Heart right ventricle (tissue), 16 donors: Measurements from ENCODE around the gene CAPN13. TPM values are rescaled to one million over a fixed set of nuclear protein-coding genes. Genes with fewer than 3 reads are reported as not detected.

ENCODE experiments used
- ATAC-seq, 8 donors: fragments of 200-7000 bp; cut with Tn5 transposase; one replicate each; pipeline ENCODE4 v1.9.1; 2020; ENCODE audit warnings: mild to moderate bottlenecking in 8 of 8, moderate library complexity in 8 of 8, moderate number of reproducible peaks in 1 of 8
- DNase-seq, 2 donors: peaks; one replicate each; pipeline ENCODE4 v3.0.0-alpha.2; 2020
- H3K27ac ChIP-seq, 10 donors: fragments of 200-600 bp; sonication (generic) in 2 of 10; one replicate each; pipeline versions ENCODE4 v1.5.0 to v1.8.0; 2020 to 2022; ENCODE audit warnings: mild to moderate bottlenecking in 3 of 10
- H3K27me3 ChIP-seq, 7 donors: fragments of 200-600 bp; one replicate each; pipeline ENCODE4 v1.8.0; 2021 to 2022; ENCODE audit warnings: mild to moderate bottlenecking in 2 of 7
- H3K36me3 ChIP-seq, 9 donors: fragments of 200-600 bp; sonication (generic) in 1 of 9; one replicate each; pipeline versions ENCODE4 v1.5.0 to v1.8.0; 2020 to 2022; ENCODE audit warnings: mild to moderate bottlenecking in 2 of 9
- H3K4me1 ChIP-seq, 9 donors: fragments of 200-600 bp; sonication (generic) in 1 of 9; one replicate each; pipeline versions ENCODE4 v1.5.0 to v1.8.0; 2020 to 2022; ENCODE audit warnings: mild to moderate bottlenecking in 4 of 9
- H3K4me3 ChIP-seq, 10 donors: fragments of 200-600 bp; sonication (generic) in 2 of 10; one replicate each; pipeline versions ENCODE4 v1.5.0 to v1.8.0; 2020 to 2022; ENCODE audit warnings: mild to moderate bottlenecking in 7 of 10, moderate library complexity in 2 of 10
- H3K9me3 ChIP-seq, 11 donors: fragments of 200-600 bp in 10 of 11; sonication (generic) in 2 of 11; one replicate each; pipeline versions ENCODE4 v1.5.0 to v1.8.0; 2013 to 2022; ENCODE audit warnings: mild to moderate bottlenecking in 2 of 11, control low read depth in 1 of 11, moderate library complexity in 1 of 11
- WGBS, 2 donors: extraction: QIAGEN DNeasy Blood & Tissue Kit; methylation state at CpG; one replicate each; pipeline ENCODE4 v1.1.7; 2013; ENCODE audit warnings: inconsistent platforms in 1 of 2; 5-methylcytosine and 5-hydroxymethylcytosine counted together
- intact Hi-C, 10 donors: fragments of 100-400 bp; cut with DNase I; formaldehyde crosslinking; loops; one replicate each; pipeline versions ENCODE4 v1.11.1 to v1.14.2; 2022
- polyA plus RNA-seq, 2 donors: library from polyadenylated mRNA; stranded (reverse); fragments of 200-250 nt; gene quantifications; one replicate each; pipeline ENCODE4 v1.2.3, GENCODE V29; 2013
- total RNA-seq, 10 donors: library from RNA; stranded (reverse); fragmentation: NEBNext Ultra II Directional in 3 of 10; extraction: Animal tissue kit (Norgen Biotek cat#: 25700) in 3 of 10; gene quantifications; one replicate each; pipeline versions ENCODE4 v1.2.1 to v1.2.4, GENCODE V29; 2021 to 2023
- TF ChIP-seq, protein P1 (sequence below), 9 donors: fragments of 200-600 bp; sonication (generic) in 2 of 9; IDR thresholded peaks; one replicate each; pipeline versions ENCODE4 v1.5.0 to v1.8.0; 2021 to 2022; ENCODE audit warnings: antibody characterized with exemption in 9 of 9, mild to moderate bottlenecking in 5 of 9, moderate library complexity in 1 of 9
- donor health status: Arrhythmogenic right ventricular cardiomyopathy.
- donor health status: ischemic (EF 13 %, LVEDD 7.1; RV severe dilation, severe dysfunction).
- donor health status: healthy with polysubstance abuse.
- donor health status: DM: no; HTN: yes; CAD: no.
- donor health status: DM: no; HTN: no; CAD: no.
- donor health status: ischemic (EF 25% LVEDD 6.9; RV normal size, moderate dysfunction).
- donor health status: ischemic (EF 25% LVEDD 5.7; RV mildly dilated, moderate dysfunction).
- donor health status: healthy.
- donor health status: DM: yes; HTN: yes; CAD: no.
- donor health status: Ischemic cardiomyopathy.
- donor health status: ischemic (EF 35%, LVEDD 5.7; RV mildly dilated, moderate dysfunction).
- donor health status: nonischemic (EF 11% LVEDD 7.7; RV severe dilation, severe dysfunction).
- donor health status: DM: yes; HTN: yes; CAD: no.
- donor health status: PGD.
- donor health status: ischemic (EF 29% LVEDD 5.4; RV normal size, mild dysfunction).
- donor health status: nonischemic (EF 23%, LVEDD 6.1; RV moderate dilation, normal function).

CAPN13 gene
- total and polyA plus RNA-seq, 12 donors: 0.09 TPM; not detected in 11

DNA sequence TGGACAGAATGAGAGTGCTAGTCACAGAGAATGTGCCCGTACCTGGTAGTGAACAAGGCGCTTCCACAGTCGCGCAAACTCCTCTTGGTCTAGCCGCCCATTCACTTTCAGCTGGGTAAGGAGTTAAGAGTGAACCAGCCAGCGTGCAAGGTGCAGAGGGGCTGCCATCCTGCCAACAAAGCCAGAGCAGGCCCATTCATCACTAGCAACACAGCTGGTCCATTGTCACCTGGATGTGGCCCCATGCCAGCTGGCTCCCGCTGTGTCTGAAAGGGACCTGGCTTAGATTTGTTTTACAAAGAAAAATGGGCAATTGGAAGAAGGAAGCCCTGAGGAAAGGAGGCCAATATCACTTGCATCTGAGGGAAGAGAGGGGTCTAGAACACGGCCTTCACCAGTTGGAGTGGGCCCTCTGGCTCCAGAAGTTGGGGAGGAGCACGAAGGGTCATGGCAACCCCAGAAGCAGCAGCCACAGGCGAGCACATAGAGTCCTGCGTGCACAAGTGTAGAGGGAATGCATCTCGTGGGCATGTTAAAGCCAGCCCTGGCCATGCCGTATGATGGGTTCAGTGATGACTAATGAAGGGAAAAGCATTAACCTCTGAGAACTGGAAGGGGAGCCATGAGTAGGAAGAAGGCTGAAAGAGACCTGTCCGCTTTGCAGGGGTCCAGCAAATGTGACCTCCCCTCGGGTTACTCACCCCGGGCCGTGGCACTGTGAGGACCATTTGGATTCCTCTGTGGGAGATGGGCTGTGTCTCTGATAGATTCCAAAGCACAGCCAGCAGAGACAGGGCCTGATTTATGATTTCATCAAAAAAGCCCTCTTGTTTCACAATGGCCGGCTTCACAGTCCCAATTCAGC is 70.6 kb downstream of the CAPN13 start:
- WGBS, 2 donors: 88 to 89% methylated on average over 18 of the region's 18 CpGs
- TF ChIP-seq, protein P1, sequence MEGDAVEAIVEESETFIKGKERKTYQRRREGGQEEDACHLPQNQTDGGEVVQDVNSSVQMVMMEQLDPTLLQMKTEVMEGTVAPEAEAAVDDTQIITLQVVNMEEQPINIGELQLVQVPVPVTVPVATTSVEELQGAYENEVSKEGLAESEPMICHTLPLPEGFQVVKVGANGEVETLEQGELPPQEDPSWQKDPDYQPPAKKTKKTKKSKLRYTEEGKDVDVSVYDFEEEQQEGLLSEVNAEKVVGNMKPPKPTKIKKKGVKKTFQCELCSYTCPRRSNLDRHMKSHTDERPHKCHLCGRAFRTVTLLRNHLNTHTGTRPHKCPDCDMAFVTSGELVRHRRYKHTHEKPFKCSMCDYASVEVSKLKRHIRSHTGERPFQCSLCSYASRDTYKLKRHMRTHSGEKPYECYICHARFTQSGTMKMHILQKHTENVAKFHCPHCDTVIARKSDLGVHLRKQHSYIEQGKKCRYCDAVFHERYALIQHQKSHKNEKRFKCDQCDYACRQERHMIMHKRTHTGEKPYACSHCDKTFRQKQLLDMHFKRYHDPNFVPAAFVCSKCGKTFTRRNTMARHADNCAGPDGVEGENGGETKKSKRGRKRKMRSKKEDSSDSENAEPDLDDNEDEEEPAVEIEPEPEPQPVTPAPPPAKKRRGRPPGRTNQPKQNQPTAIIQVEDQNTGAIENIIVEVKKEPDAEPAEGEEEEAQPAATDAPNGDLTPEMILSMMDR (IDR thresholded peaks at IDR 0.05): no peak
- Histone ChIP-seq H3K27ac (no peak overlapping the region), H3K27me3 (peaks cover 0 to 51% (median 22%) of the 10 kb centered on the region in 7 donors), H3K36me3 (no peaks in the 10 kb centered on the region), H3K9me3 (no peaks in the 10 kb centered on the region), H3K4me1 (no peaks in the 10 kb centered on the region), H3K4me3 (no peak overlapping the region)
- intact Hi-C loops: no loop called here
- ATAC-seq: no peak
- no peak for DNase-seq

DNA sequence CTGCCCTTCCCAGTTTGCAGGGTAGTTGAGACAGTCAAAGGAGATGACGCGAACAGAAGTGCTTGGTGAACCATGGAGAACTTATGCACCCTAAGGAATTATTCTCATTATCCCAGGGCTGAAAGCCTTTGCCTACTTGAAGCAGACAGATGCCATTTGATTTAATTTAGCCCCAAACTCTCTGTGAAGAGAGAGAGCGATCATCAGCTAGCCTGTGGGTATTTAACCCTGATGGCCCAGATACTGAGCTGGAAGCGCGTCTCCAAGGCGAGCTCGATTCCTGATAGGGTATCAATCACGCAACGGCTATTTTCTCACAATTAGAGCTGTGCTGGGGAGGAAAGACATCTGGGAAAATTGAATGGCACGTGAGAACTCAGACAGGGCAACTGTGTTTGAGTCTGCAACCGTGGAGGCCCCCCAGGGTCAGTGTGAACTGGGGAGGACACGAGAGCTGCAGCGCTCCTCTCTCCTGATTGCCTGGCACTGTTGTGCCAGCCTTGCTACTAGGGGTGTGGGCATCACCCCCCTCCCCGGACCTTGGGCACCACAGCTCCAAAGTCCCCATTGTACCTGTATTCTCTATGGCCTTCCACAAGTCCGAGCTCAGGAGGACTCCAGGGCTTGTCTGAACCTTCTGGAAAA is 73.2 kb downstream of the CAPN13 start:
- H3K4me1 ChIP-seq: no peaks in the 10 kb centered on the region
- no peak for ATAC-seq

DNA sequence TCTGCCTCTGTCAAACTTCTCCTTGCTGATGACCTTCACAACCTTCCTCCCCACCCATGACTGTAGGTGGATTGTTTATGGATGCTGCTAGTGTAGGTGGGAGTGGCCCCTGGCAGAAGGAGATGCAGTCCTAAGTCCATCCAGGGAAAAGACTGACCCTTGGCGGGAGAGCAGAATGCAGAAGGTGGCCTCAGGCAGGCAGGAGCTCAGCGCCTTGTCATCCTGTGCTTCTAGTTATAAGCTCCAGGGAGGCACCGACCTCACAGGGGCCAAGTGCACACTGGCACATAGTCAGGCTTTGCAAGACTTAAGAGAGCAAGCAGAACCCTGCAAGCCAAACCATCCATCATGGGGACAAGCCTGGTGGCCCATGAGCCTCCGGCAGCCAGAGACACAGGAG is 74.4 kb downstream of the CAPN13 start:
- Histone ChIP-seq H3K4me3 (no peak overlapping the region), H3K27ac (no peak overlapping the region), H3K36me3 (no peaks in the 10 kb centered on the region), H3K9me3 (no peaks in the 10 kb centered on the region), H3K27me3 (peaks cover 0 to 58% (median 27%) of the 10 kb centered on the region in 7 donors), H3K4me1 (no peaks in the 10 kb centered on the region)
- WGBS, 2 donors: 81 to 84% methylated on average over 4 of the region's 4 CpGs
- DNase-seq: no peak
- TF ChIP-seq, protein P1 (IDR thresholded peaks at IDR 0.05): no peak
- no peak for ATAC-seq
- intact Hi-C loops: no loop called here

More for the DNA sequence above, 73.2 kb downstream of the CAPN13 start:
- DNase-seq: no peak
- Histone ChIP-seq H3K27me3 (peaks cover 0 to 56% (median 27%) of the 10 kb centered on the region in 7 donors), H3K9me3 (no peaks in the 10 kb centered on the region), H3K4me3 (no peak overlapping the region), H3K36me3 (no peaks in the 10 kb centered on the region), H3K27ac (no peak overlapping the region)
- WGBS, 2 donors: 72 to 77% methylated on average over 15 of the region's 15 CpGs
- intact Hi-C loops: no loop called here
- TF ChIP-seq, protein P1 (IDR thresholded peaks at IDR 0.05): no peak

DNA sequence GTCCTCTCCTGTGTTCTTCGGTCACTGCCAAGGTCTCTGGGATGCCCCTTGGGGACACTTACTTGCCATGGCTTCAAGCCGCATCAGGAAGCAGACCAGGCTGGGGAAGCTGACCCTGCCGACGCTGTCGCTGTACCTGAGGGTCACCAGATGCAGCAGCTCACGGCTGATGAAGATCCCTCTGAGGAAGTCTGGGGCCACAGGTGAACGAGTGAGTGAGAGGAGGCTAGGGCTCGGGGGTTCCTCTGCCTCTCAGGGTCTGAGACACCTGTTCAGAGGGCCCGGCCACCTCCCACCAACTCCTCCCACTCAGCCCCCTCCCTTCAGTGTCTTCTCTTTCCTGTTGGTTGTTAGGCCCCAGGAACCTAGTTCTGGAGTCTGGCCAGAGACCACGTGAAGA is 74.9 kb downstream of the CAPN13 start:
- intact Hi-C loops: no loop called here
- H3K9me3 ChIP-seq: no peaks in the 10 kb centered on the region
- 87 to 90% methylated on average over 10 of the region's 10 CpGs for WGBS, 2 donors
- no peaks in the 10 kb centered on the region for H3K36me3 ChIP-seq
- TF ChIP-seq, protein P1 (IDR thresholded peaks at IDR 0.05): no peak
- H3K27ac ChIP-seq: no peak overlapping the region
- H3K4me1 ChIP-seq: no peaks in the 10 kb centered on the region
- DNase-seq (no peak), ATAC-seq (no peak)
- no peak overlapping the region for H3K4me3 ChIP-seq
- H3K27me3 ChIP-seq: peaks cover 0 to 56% (median 27%) of the 10 kb centered on the region in 7 donors
